Epidermal melanocyte (primary cell): ENCODE measurements around the gene PGGHG.

Experiments used
- DNase-seq: peaks from one replicate; pipeline ENCODE4 v3.0.0; 2011; ENCODE audit warnings: low spot score; ENCODE audit not compliant: insufficient read length

Gene PGGHG

DNA sequence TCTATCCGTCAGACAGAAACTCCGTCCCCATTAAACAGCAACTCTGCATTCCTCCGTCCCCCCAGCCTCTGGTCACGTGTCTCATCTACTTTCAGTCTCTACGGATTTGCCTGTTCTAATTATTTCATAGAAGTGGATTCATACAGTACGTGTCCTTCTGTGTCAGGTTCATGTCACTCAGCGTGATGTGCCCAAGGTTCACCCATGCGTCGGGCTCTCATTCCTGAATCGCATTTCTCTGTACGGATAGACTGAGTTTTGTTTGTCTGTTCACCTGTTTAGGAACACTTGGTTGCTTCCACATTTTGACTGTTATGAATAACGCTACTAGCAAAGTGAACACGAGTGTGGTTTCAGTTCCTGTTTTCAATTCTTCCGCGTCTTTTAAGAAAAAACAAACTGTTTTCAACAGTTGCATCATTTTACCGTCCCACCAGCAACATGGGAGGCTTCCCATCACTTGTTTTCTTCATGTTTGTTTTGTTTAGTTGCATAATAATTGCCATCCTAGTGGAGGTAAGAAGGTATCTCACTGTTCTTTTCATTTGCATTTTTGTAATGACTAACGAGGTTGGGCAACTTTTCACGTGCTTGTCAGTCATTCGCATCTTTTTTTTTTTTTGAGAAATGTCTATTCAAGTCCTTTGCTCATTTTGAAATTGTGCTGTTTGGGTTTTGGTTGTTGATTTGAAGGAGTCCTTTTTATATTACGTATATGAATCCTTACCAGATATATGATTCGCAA lies 19.6 kb upstream of the PGGHG start:
- no peak for DNase-seq

DNA sequence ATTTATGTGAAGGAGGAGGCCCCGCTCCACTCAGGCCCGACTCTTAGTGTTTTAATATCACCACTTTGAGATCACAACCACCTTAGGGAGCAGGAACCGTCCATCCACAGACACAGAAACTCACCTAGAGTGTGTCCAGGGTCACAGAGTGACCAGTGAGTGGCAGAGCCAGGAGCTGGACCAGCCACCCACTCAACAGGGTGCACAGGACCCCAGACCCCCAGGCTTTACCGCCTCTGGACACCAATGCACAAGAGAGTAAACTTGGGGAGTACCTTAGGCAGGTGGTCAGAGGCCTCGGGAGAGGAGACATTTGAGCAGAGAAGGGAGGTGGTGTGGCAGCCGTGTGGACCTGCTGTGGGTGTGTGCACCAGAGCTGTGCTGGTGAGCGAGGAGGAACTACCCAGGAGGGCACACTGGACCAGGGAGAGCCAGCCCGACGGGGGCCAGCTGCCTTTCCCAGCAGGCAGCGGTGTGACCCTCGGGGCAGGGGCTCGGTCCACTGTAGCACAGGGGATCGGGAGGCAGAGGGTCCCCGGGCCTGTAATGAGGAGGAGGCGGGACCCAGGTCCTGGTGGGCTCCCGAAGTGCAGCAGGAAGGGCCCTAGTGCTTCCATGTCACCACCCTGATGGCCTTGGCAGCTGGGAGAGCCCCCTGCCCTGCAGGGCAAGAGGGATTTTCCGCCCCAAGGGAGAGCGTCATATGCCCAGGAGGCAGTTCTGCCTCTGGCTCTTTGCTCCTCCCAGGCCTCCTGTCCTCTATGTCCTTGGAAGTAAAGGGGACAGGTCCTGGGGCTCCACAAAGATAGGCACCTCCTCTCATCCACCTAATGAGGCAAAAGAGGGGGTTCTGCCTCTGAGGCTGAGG lies 18.2 kb upstream of the PGGHG start:
- no peak for DNase-seq

DNA sequence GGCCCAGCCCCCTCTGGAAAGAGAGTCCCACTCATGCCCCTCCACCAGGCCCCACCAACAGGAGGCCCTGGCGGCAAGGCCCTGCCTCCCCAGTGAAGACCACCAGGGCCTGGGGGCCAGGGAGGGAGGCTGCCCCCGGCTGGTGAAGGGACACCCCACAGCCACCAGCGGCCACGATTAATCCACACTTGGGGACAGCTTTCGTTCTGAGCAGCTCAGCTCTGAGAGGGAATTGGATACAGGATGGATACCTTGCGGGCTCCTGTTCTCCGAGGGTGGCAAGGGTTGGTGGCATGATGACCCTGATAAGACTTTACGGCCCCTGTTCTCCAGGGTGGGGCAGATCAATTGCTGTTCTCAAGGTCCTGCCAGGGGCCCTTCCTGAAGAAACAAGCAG lies 17.6 kb upstream of the PGGHG start:
- no peak for DNase-seq

DNA sequence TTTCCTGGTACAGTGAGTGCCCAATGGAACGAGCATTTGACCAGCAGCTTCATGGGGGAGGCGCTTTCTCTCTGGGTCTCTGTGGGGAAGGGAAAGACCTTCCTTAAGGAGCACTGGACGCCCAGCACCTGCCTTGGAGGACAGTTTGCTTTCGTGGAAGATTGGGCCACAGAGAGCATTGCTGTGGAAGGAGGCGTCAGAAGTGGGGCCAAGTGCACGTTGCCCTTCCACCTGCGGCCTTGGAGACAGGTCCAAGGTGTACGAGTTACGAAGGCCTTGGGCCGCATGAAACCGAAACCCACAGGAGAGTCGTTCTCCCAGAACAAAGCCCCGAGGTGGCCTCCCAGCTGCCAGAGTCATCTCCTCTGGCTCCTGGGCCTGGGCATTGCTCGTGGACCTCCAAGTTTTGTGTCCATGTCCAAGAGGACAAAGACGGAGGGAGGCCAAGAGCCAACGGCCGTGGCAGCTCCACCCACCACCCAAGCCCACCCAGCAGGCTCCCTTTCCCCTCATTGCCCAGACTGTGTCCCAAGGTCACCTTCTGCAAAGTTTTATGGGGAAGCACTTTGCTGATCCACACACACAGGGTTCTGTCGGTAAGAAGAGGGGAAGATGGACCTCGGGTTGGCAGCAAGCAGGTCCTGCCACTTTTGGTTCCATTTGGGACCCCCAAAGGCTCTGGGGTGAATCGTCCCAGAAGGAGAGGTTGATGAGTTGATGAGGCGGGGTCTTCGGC lies 16.6 kb upstream of the PGGHG start:
- no peak for DNase-seq

DNA sequence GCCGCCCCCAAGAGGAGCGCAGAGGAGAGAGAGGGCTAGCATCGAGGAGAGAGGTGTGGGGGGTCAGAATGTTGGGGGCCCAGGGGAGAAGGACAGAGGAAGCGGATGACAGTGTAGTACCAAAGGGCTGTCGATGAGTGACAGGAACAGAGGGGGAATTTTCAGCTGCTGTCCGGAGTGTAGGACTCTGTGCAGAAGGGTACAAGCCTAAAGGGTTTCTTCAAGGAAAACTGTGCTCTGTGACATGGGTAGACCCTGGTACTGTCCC lies 16.1 kb upstream of the PGGHG start:
- DNase-seq = no peak

DNA sequence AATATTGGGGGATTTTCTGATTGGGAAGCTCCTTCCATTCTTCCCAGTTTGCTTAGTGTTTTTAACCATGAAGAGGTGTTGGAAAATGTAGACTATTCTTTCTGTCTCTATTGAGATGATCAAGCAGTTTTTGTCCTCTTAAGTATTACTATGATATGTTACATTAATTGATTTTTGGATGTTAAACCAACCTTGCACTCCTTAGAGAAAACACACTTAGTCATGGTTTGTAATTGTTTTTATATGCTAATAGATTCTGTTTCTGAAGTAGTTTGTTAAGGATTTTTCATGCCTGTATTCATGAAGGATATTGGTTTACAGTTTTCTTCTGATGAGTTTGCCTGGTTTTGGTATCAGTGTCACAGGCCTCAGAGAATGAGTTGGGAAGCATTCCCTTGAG lies 12.7 kb upstream of the PGGHG start:
- DNase-seq = no peak

DNA sequence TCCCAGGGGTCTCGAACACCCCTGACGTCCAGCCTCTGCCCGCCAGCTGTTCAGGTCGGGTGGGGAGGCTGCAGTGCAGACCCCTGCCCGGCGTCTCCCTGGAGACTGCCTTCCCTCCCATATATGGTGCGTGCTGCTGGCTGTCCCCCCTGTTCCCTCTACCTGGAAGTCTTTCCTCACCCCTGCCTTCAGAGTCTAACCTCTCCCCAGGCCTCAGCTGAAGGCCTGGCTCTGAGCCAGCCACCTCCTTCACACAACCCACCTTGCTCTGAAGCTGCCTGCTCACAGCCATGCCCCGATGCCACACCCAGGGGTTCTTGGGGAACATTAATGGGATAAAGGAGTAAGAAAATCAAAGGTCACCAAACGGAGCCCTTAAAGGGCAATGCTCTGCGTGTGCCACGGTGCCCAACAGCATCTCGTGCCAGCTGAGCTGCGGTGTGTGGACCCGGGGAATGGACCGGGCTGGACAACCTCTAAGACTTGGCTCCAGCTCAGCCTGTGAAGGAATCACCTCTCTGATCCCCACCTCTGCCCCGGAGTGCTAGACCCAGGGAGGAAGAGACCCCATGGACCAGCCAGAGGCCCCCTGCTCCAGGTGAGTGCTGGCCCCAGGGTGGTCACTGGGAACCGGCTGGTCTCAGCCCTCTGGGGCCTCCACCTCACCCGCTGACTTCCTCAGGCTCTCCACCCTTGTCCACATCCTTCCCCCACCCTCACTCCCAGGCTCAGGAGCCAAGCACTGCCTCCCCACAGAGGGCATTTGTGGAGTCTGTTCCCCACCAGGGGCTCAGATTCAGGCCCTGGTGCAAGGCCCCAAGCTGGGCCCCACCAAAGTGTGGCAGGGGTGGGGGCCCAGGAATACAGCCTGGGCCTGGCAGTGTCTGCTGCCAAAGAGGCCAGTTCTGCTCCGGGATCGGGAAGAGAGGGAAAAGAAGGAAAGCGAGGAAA lies 10.7 kb upstream of the PGGHG start, which contains the start of gene NLRP6:
Gene NLRP6 (plus strand): TSS at position 407 of the 951 bp plus-strand sequence. CDS start 163 bp downstream, at position 570.
- DNase-seq = no peak

DNA sequence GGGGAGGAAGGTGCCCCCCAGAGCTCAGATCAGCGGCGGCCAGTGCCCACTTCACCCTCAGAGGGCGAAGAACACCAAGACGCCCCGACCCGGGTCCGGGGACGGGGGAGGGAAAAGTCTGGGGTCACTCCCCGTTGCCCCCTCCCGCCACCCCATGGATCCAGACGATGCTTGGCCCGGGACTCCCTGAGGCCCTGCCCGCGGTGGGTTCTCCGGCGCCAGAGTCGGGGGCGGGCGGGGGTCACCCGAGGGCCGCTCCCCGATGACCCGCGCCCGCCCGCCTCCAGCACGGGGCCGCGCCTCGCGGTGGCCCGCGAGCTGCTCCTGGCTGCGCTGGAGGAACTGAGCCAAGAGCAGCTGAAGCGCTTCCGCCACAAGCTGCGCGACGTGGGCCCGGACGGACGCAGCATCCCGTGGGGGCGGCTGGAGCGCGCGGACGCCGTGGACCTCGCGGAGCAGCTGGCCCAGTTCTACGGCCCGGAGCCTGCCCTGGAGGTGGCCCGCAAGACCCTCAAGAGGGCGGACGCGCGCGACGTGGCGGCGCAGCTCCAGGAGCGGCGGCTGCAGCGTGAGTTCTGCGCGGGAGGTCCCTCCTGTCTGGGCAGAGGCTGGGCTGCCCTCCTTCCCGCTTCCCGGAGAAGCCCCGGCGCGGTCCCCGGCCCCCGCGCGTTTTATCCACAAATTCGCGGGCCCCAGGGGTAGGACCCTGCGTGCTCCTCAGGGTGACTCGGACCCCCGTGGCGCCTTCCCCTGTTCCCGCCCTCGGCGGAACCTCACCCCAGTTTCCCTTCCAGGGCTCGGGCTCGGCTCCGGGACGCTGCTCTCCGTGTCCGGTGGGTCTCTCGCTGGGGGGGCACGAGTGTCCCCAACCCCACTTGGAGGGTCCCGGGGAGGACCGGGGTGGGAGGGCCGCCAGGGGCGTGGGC lies 9.6 kb upstream of the PGGHG start:
- no peak for DNase-seq

DNA sequence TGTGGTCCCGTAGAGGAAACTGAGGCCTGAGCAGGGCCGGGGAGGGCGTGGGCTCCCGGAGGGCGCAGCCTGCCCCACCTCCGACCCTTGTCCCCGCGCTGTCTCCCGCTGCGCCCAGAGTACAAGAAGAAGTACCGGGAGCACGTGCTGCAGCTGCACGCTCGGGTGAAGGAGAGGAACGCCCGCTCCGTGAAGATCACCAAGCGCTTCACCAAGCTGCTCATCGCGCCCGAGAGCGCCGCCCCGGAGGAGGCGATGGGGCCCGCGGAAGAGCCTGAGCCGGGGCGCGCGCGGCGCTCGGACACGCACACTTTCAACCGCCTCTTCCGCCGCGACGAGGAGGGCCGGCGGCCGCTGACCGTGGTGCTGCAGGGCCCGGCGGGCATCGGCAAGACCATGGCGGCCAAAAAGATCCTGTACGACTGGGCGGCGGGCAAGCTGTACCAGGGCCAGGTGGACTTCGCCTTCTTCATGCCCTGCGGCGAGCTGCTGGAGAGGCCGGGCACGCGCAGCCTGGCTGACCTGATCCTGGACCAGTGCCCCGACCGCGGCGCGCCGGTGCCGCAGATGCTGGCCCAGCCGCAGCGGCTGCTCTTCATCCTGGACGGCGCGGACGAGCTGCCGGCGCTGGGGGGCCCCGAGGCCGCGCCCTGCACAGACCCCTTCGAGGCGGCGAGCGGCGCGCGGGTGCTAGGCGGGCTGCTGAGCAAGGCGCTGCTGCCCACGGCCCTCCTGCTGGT lies 8.8 kb upstream of the PGGHG start:
- DNase-seq = no peak

DNA sequence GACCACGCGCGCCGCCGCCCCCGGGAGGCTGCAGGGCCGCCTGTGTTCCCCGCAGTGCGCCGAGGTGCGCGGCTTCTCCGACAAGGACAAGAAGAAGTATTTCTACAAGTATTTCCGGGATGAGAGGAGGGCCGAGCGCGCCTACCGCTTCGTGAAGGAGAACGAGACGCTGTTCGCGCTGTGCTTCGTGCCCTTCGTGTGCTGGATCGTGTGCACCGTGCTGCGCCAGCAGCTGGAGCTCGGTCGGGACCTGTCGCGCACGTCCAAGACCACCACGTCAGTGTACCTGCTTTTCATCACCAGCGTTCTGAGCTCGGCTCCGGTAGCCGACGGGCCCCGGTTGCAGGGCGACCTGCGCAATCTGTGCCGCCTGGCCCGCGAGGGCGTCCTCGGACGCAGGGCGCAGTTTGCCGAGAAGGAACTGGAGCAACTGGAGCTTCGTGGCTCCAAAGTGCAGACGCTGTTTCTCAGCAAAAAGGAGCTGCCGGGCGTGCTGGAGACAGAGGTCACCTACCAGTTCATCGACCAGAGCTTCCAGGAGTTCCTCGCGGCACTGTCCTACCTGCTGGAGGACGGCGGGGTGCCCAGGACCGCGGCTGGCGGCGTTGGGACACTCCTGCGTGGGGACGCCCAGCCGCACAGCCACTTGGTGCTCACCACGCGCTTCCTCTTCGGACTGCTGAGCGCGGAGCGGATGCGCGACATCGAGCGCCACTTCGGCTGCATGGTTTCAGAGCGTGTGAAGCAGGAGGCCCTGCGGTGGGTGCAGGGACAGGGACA lies 8.0 kb upstream of the PGGHG start:
- no peak for DNase-seq

DNA sequence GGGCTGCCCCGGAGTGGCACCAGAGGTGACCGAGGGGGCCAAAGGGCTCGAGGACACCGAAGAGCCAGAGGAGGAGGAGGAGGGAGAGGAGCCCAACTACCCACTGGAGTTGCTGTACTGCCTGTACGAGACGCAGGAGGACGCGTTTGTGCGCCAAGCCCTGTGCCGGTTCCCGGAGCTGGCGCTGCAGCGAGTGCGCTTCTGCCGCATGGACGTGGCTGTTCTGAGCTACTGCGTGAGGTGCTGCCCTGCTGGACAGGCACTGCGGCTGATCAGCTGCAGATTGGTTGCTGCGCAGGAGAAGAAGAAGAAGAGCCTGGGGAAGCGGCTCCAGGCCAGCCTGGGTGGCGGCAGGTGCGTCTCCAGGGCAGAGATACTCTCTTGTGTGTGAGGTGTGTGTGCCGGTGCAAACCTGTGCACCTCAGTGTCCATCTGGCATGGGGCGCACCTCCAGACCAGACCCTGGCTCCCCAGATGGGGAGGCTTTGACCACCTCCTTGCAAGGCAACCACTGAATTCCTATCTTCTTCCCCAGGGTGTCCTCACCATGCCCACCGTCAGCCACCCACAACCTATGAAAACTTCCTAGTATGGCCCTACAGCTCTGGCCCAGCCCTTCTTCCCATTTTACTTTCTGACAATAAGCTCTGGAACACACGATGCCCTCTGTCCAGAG lies 7.3 kb upstream of the PGGHG start:
- DNase-seq = no peak

DNA sequence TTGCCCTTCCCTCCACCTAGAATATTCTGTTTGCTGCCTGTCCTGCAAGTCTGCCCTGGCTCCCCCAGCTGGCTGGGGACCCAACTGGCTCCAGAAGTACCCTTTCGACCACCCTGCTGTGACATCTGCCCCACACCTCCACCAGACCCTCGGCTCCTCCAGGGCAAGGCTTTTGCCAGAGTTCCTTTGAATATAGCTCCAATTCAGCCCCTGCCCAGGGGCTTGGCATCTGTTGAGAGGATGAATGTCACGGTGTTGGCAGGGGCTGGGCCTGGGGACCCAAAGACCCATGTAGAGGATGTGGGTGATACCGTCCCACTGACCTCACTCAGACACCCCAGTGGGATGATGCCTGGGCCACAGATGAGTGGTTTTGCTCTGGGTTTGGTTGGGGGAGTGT lies 6.8 kb upstream of the PGGHG start:
- DNase-seq = no peak

DNA sequence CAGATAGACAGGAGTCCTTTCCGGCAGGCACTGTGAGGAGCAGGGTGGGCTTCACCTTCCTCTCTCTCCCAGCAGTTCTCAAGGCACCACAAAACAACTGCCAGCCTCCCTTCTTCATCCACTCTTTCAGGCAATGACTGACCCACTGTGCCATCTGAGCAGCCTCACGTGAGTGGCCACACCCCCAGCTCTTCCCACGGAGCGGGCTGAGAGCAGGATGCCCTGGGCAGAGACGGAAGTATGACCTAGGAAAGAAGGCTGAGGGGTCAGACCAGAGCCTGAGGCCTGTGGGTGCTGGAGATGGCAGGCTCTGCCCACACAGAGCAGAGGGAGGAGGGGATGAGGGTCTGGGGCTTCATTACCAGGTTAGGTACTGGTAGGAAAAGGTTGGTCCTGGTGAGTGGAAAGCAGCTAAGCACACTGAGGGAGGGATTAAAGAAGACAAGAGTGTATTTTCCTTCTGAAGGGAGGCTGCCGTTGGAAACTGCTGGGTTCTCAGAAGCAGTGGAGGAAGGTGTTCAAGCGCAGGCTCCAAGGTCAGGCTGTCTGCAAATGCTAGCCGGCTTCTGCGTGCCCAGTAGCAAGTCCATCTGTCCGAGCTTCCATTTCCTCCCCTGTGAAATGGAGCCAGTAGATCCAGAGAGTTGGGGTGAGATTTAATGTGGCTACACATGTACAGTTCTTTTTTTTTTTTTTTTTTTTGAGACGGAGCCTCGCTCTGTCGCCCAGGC lies 6.1 kb upstream of the PGGHG start:
- peak; percentile 15 for DNase-seq

DNA sequence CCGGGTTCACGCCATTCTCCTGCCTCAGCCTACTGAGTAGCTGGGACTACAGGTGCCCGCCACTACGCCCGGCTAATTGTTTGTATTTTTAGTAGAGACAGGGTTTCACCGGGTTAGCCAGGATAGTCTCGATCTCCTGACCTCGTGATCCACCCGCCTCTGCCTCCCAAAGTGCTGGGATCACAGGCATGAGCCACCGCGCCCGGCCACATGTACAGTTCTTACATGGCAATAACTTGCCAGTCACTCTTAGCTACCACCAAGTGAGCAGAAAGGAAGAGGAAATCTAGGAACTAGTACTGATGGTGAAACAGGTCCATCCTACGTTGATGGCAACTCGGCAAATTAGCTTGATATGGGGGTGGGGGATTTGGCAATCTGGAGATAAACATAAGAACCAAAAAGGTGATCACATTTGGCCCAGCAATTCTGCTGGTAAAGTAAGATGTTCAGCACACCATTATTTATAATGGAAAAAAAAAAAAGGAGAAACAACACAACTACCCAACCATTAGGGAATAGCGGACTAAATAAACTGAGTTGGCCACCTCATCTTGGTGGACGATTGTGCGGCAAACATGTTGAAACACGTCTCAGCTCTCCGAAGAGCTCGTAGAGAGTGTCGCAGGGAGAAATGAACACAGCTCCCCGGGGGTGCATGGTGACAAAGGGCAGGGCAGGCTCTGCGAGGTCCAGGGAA lies 5.4 kb upstream of the PGGHG start:
- no peak for DNase-seq

DNA sequence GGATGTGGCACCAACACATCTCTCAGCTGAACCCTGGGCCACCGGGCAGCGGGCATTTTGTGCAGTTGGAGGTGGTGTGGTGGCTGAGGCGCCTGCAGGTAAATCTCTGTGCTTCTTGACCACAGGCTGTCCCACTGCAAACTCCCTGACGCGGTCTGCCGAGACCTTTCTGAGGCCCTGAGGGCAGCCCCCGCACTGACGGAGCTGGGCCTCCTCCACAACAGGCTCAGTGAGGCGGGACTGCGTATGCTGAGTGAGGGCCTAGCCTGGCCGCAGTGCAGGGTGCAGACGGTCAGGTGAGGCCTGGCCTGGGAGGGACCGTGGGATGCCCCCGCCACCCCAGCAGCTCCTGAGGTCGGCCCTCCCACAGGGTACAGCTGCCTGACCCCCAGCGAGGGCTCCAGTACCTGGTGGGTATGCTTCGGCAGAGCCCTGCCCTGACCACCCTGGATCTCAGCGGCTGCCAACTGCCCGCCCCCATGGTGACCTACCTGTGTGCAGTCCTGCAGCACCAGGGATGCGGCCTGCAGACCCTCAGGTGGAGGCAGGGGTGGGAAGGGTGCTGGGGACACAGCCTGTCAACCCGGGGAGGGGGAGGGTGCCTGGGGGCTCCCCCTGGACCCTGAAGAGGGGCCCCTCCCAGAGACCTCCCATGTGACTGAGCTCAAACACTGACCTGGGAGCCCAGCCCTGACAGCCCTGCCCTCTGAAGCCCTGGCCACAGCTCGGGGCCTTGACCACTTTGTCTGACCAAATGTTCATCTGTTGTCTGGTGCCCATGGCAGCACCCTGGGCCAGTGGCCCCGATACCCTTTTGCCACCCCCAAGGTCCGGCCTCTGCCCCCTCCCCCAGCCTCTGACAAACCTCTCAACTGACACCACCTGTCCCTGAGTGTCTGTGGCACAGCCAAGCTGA lies 4.6 kb upstream of the PGGHG start:
- DNase-seq = peak; percentile 11
